WTC11 (cell line): ENCODE data around the gene KAT2B. TPM values are rescaled to one million over a fixed set of nuclear protein-coding genes. Genes with fewer than 3 reads are reported as not detected.

Experiments used
- ATAC-seq: fragments of 200-7000 bp; cut with Tn5 transposase; 2 replicates; pipeline ENCODE4 v1.10.0; 2021; ENCODE audit warnings: mild to moderate bottlenecking, moderate library complexity
- CTCF ChIA-PET: fragments of 300-600 bp; sonication (Branson Sonifier 250); formaldehyde crosslinking; loops from one replicate; lab custom pipeline; 2021; ENCODE audit warnings: antibody characterized with exemption; lab: Charles Lee
- POLR2A ChIA-PET: fragments of 350-600 bp; sonication (Branson Sonifier 250); formaldehyde crosslinking; loops from one replicate; lab custom pipeline; 2021; ENCODE audit warnings: antibody characterized with exemption; lab: Charles Lee
- DNase-seq: peaks from one replicate; pipeline ENCODE4 v3.0.0; 2021; ENCODE audit warnings: low spot score
- H3K27ac Mint-ChIP-seq: 2 replicates; pipeline ENCODE4 v1.8.0; 2021; ENCODE audit warnings: mixed read lengths
- H3K27me3 Mint-ChIP-seq: 2 replicates; pipeline ENCODE4 v1.8.0; 2021; ENCODE audit warnings: low read depth, mild to moderate bottlenecking, moderate library complexity, mixed read lengths
- H3K36me3 Mint-ChIP-seq: 2 replicates; pipeline ENCODE4 v1.8.0; 2021; ENCODE audit warnings: mixed read lengths
- H3K4me1 Mint-ChIP-seq: 2 replicates; pipeline ENCODE4 v1.8.0; 2022; ENCODE audit warnings: mixed read lengths
- H3K4me3 Mint-ChIP-seq: 2 replicates; pipeline ENCODE4 v1.8.0; 2021; ENCODE audit warnings: mild to moderate bottlenecking, moderate library complexity, mixed read lengths
- H3K9me3 Mint-ChIP-seq: 2 replicates; pipeline ENCODE4 v1.8.0; 2021; ENCODE audit warnings: mixed read lengths
- ERG ChIP-seq: fragments of 250-450 bp; sonication (Bioruptor Pico); IDR thresholded peaks from 2 replicates; pipeline ENCODE4 v1.8.0; 2021; ENCODE audit warnings: mild to moderate bottlenecking
- ESRRA ChIP-seq: sonication (generic); formaldehyde crosslinking; IDR thresholded peaks from 2 replicates; pipeline ENCODE4 v1.8.1; 2022; ENCODE audit warnings: mild to moderate bottlenecking, missing genetic modification reagents, borderline replicate concordance
- MYBL2 ChIP-seq: sonication (generic); formaldehyde crosslinking; IDR thresholded peaks from 2 replicates; pipeline ENCODE4 v1.8.1; 2023; ENCODE audit warnings: mild to moderate bottlenecking, moderate library complexity, missing genetic modification reagents
- NFE2L1 ChIP-seq: sonication (generic); formaldehyde crosslinking; IDR thresholded peaks from 2 replicates; pipeline ENCODE4 v1.8.1; 2023; ENCODE audit warnings: missing genetic modification reagents
- NFYB ChIP-seq: sonication (generic); formaldehyde crosslinking; conservative IDR thresholded peaks from 2 replicates; pipeline ENCODE4 v1.8.0; 2022; ENCODE audit warnings: low read depth, missing genetic modification reagents
- ZNF232 ChIP-seq: sonication (generic); formaldehyde crosslinking; IDR thresholded peaks from 2 replicates; pipeline ENCODE4 v1.8.0; 2022; ENCODE audit warnings: mild to moderate bottlenecking, missing genetic modification reagents
- ZNF416 ChIP-seq: fragments of 250-450 bp; sonication (Bioruptor Pico); IDR thresholded peaks from 2 replicates; pipeline ENCODE4 v1.9.0; 2021; ENCODE audit warnings: mild to moderate bottlenecking, inconsistent platforms
- ZSCAN18 ChIP-seq: fragments of 250-450 bp; sonication (Bioruptor Pico); IDR thresholded peaks from 2 replicates; pipeline ENCODE4 v2.1.2; 2022; ENCODE audit warnings: mild to moderate bottlenecking, moderate library complexity
- total RNA-seq: library from RNA; stranded (reverse); gene quantifications from 3 replicates; pipeline ENCODE4 v1.2.3, GENCODE V29; 2021
- TF ChIP-seq, protein P1 (sequence below): sonication (generic); formaldehyde crosslinking; IDR thresholded peaks from 2 replicates; pipeline ENCODE4 v1.8.0; 2022; ENCODE audit warnings: missing genetic modification reagents
- TF ChIP-seq, protein P2 (sequence below): sonication (generic); formaldehyde crosslinking; IDR thresholded peaks from 2 replicates; pipeline ENCODE4 v1.8.1; 2023; ENCODE audit warnings: mild to moderate bottlenecking, moderate library complexity, missing genetic modification reagents
- TF ChIP-seq, protein P3 (sequence below): sonication (generic); formaldehyde crosslinking; IDR thresholded peaks from 2 replicates; pipeline ENCODE4 v1.8.1; 2022; ENCODE audit warnings: mild to moderate bottlenecking, missing genetic modification reagents, moderate library complexity, borderline replicate concordance
- TF ChIP-seq, protein P4 (sequence below): fragments of 250-450 bp; sonication (Bioruptor Pico); IDR thresholded peaks from 2 replicates; pipeline ENCODE4 v1.9.0; 2021; ENCODE audit warnings: mild to moderate bottlenecking
- TF ChIP-seq, protein P5 (sequence below): sonication (generic); formaldehyde crosslinking; IDR thresholded peaks from 2 replicates; pipeline ENCODE4 v1.8.0; 2022; ENCODE audit warnings: mild to moderate bottlenecking, missing genetic modification reagents
- TF ChIP-seq, protein P6 (sequence below): sonication (generic); formaldehyde crosslinking; IDR thresholded peaks from 2 replicates; pipeline ENCODE4 v1.8.1; 2023; ENCODE audit warnings: mild to moderate bottlenecking, missing genetic modification reagents, borderline replicate concordance

Gene KAT2B
- total RNA-seq, 1 experiment from 2014 or later: 2.7 TPM

- TF ChIP-seq, protein P1, sequence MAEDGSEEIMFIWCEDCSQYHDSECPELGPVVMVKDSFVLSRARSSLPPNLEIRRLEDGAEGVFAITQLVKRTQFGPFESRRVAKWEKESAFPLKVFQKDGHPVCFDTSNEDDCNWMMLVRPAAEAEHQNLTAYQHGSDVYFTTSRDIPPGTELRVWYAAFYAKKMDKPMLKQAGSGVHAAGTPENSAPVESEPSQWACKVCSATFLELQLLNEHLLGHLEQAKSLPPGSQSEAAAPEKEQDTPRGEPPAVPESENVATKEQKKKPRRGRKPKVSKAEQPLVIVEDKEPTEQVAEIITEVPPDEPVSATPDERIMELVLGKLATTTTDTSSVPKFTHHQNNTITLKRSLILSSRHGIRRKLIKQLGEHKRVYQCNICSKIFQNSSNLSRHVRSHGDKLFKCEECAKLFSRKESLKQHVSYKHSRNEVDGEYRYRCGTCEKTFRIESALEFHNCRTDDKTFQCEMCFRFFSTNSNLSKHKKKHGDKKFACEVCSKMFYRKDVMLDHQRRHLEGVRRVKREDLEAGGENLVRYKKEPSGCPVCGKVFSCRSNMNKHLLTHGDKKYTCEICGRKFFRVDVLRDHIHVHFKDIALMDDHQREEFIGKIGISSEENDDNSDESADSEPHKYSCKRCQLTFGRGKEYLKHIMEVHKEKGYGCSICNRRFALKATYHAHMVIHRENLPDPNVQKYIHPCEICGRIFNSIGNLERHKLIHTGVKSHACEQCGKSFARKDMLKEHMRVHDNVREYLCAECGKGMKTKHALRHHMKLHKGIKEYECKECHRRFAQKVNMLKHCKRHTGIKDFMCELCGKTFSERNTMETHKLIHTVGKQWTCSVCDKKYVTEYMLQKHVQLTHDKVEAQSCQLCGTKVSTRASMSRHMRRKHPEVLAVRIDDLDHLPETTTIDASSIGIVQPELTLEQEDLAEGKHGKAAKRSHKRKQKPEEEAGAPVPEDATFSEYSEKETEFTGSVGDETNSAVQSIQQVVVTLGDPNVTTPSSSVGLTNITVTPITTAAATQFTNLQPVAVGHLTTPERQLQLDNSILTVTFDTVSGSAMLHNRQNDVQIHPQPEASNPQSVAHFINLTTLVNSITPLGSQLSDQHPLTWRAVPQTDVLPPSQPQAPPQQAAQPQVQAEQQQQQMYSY: no peak
- TF ChIP-seq, all 79 proteins: peak for 0
Observed at GRCh38 chr3:20101041-20101440, 60.8 kb downstream of the KAT2B start (continued).

DNA sequence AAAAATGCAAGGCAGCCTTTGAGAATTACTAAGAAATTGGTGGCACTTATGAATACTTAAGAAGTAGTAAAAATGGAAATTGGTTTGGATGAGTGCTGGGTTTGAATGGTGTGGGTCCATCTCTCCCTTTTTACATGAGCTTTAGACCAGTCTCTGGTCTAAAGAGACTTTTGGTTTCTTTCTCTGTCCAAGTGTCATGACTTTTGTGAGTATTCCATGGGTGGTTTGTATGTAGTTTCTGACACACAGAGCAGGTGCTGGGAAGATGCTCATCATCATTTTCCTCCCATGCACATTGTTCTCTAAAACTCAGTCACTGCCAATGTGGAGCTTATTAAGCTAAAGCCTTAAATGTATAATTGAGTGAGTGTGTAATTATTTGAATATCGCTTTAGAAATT lies 63.5 kb downstream of the KAT2B start:
- Mint-ChIP-seq H3K27ac (no peak overlapping the region), H3K4me1 (no peaks in the 10 kb centered on the region), H3K36me3 (no peaks in the 10 kb centered on the region), H3K4me3 (no peak overlapping the region), H3K27me3 (no peaks in the 10 kb centered on the region), H3K9me3 (no peaks in the 10 kb centered on the region)
- DNase-seq (no peak), ATAC-seq (no peak)
- TF ChIP-seq, protein P2, sequence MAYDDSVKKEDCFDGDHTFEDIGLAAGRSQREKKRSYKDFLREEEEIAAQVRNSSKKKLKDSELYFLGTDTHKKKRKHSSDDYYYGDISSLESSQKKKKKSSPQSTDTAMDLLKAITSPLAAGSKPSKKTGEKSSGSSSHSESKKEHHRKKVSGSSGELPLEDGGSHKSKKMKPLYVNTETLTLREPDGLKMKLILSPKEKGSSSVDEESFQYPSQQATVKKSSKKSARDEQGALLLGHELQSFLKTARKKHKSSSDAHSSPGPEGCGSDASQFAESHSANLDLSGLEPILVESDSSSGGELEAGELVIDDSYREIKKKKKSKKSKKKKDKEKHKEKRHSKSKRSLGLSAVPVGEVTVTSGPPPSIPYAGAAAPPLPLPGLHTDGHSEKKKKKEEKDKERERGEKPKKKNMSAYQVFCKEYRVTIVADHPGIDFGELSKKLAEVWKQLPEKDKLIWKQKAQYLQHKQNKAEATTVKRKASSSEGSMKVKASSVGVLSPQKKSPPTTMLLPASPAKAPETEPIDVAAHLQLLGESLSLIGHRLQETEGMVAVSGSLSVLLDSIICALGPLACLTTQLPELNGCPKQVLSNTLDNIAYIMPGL (CRISPR knock-in tag): no peak
- TF ChIP-seq ESRRA (CRISPR knock-in tag): no peak
- POLR2A ChIA-PET: no interaction called here
- CTCF ChIA-PET: no interaction called here

GRCh38 chr3:20104167-20104661 lies 64.0 kb downstream of the KAT2B start:
- DNase-seq (no peak), ATAC-seq (no peak)
- H3K9me3 Mint-ChIP-seq: no peaks in the 10 kb centered on the region
- H3K27me3 Mint-ChIP-seq: no peaks in the 10 kb centered on the region
- no peaks in the 10 kb centered on the region for H3K4me1 Mint-ChIP-seq
- H3K27ac Mint-ChIP-seq: no peak overlapping the region
- POLR2A ChIA-PET: no interaction called here
- H3K4me3 Mint-ChIP-seq: no peak overlapping the region
- CTCF ChIA-PET: no interaction called here
- no peaks in the 10 kb centered on the region for H3K36me3 Mint-ChIP-seq
- TF ChIP-seq, protein P3, sequence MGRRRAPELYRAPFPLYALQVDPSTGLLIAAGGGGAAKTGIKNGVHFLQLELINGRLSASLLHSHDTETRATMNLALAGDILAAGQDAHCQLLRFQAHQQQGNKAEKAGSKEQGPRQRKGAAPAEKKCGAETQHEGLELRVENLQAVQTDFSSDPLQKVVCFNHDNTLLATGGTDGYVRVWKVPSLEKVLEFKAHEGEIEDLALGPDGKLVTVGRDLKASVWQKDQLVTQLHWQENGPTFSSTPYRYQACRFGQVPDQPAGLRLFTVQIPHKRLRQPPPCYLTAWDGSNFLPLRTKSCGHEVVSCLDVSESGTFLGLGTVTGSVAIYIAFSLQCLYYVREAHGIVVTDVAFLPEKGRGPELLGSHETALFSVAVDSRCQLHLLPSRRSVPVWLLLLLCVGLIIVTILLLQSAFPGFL: no peak
- no peak for TF ChIP-seq ERG
- TF ChIP-seq NFYB (CRISPR knock-in tag): no peak
- TF ChIP-seq ZNF416: no peak
- TF ChIP-seq, protein P4, sequence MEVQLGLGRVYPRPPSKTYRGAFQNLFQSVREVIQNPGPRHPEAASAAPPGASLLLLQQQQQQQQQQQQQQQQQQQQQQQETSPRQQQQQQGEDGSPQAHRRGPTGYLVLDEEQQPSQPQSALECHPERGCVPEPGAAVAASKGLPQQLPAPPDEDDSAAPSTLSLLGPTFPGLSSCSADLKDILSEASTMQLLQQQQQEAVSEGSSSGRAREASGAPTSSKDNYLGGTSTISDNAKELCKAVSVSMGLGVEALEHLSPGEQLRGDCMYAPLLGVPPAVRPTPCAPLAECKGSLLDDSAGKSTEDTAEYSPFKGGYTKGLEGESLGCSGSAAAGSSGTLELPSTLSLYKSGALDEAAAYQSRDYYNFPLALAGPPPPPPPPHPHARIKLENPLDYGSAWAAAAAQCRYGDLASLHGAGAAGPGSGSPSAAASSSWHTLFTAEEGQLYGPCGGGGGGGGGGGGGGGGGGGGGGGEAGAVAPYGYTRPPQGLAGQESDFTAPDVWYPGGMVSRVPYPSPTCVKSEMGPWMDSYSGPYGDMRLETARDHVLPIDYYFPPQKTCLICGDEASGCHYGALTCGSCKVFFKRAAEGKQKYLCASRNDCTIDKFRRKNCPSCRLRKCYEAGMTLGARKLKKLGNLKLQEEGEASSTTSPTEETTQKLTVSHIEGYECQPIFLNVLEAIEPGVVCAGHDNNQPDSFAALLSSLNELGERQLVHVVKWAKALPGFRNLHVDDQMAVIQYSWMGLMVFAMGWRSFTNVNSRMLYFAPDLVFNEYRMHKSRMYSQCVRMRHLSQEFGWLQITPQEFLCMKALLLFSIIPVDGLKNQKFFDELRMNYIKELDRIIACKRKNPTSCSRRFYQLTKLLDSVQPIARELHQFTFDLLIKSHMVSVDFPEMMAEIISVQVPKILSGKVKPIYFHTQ (CRISPR knock-in tag): no peak
- TF ChIP-seq, protein P5, sequence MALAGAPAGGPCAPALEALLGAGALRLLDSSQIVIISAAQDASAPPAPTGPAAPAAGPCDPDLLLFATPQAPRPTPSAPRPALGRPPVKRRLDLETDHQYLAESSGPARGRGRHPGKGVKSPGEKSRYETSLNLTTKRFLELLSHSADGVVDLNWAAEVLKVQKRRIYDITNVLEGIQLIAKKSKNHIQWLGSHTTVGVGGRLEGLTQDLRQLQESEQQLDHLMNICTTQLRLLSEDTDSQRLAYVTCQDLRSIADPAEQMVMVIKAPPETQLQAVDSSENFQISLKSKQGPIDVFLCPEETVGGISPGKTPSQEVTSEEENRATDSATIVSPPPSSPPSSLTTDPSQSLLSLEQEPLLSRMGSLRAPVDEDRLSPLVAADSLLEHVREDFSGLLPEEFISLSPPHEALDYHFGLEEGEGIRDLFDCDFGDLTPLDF: no peak
- TF ChIP-seq, protein P6, sequence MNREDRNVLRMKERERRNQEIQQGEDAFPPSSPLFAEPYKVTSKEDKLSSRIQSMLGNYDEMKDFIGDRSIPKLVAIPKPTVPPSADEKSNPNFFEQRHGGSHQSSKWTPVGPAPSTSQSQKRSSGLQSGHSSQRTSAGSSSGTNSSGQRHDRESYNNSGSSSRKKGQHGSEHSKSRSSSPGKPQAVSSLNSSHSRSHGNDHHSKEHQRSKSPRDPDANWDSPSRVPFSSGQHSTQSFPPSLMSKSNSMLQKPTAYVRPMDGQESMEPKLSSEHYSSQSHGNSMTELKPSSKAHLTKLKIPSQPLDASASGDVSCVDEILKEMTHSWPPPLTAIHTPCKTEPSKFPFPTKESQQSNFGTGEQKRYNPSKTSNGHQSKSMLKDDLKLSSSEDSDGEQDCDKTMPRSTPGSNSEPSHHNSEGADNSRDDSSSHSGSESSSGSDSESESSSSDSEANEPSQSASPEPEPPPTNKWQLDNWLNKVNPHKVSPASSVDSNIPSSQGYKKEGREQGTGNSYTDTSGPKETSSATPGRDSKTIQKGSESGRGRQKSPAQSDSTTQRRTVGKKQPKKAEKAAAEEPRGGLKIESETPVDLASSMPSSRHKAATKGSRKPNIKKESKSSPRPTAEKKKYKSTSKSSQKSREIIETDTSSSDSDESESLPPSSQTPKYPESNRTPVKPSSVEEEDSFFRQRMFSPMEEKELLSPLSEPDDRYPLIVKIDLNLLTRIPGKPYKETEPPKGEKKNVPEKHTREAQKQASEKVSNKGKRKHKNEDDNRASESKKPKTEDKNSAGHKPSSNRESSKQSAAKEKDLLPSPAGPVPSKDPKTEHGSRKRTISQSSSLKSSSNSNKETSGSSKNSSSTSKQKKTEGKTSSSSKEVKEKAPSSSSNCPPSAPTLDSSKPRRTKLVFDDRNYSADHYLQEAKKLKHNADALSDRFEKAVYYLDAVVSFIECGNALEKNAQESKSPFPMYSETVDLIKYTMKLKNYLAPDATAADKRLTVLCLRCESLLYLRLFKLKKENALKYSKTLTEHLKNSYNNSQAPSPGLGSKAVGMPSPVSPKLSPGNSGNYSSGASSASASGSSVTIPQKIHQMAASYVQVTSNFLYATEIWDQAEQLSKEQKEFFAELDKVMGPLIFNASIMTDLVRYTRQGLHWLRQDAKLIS (CRISPR knock-in tag): no peak
- no peak for TF ChIP-seq NFE2L1 (CRISPR knock-in tag)
- no peak for TF ChIP-seq ZNF232 (CRISPR knock-in tag)
- TF ChIP-seq MYBL2 (CRISPR knock-in tag): no peak
- no peak for TF ChIP-seq ZSCAN18
